LNCaP clone FGC (cell line): ENCODE measurements around the gene REPIN1.

ENCODE experiments used
- DNase-seq: peaks from one replicate; pipeline ENCODE4 v3.0.0-alpha.2; 2011; ENCODE audit warnings: low read depth
- H3K4me3 ChIP-seq: 2 replicates; pipeline ENCODE4 v1.5.1; 2011; ENCODE audit warnings: mild to moderate bottlenecking, low read depth, low read length, control low read depth
- CTCF ChIP-seq: IDR thresholded peaks from 2 replicates; pipeline ENCODE4 v1.5.1; 2012; ENCODE audit warnings: mild to moderate bottlenecking; ENCODE audit not compliant: control insufficient read depth, insufficient read depth; ENCODE audit errors: extremely low read depth

REPIN1 gene

GRCh38 chr7:150405584-150406311 lies 37.1 kb downstream of the REPIN1 start:
- peak overlapping the region; percentile 62 for H3K4me3 ChIP-seq
- TF ChIP-seq CTCF = no peak
- no peak for DNase-seq

- H3K4me3 ChIP-seq = peak overlapping the region; percentile 62
- TF ChIP-seq CTCF = no peak
- DNase-seq = no peak
Observed at GRCh38 chr7:150406312-150406566, 37.6 kb downstream of the REPIN1 start.

GRCh38 chr7:150406567-150407421 lies 38.2 kb downstream of the REPIN1 start:
- no peak for TF ChIP-seq CTCF
- no peak for DNase-seq
- H3K4me3 ChIP-seq = no peak overlapping the region

- no peak overlapping the region for H3K4me3 ChIP-seq
- TF ChIP-seq CTCF = no peak
- no peak for DNase-seq
Observed at GRCh38 chr7:150407588-150408392, 39.2 kb downstream of the REPIN1 start.

- no peak for TF ChIP-seq CTCF
- DNase-seq = no peak
- no peak overlapping the region for H3K4me3 ChIP-seq
Observed at GRCh38 chr7:150408393-150409299, 40.0 kb downstream of the REPIN1 start.

- no peak for TF ChIP-seq CTCF
- no peak overlapping the region for H3K4me3 ChIP-seq
- DNase-seq = no peak
Observed at GRCh38 chr7:150409300-150410030, 40.8 kb downstream of the REPIN1 start.
